ENCODE data around the gene IQSEC3. TPM values are rescaled to one million over a fixed set of nuclear protein-coding genes. Genes with fewer than 3 reads are reported as not detected.

The IQSEC3 gene
- total and polyA plus RNA-seq, 10 of the 15 experiments (the other 5 are each of a cell fraction or from before 2014, with no cell fraction given): not detected

DNA sequence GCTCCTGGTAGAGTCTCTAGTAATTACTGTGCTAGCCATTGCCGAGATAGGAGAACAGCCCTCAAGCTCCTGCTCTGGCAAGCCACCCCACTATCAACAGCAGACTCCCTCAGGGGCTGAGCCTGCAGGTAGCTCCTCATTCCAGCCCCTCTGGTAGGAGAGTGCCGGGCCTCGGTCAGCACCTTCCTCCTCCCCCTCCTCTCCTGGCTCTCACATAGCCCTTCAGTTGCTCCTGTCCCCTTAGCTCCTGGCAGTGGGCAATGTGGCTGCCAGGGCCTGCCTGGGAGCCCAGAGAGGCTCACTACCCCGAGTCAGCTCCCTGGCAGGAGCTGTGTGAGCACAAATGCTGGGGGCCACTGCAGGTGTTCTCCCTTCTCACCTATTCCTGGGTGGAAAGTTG, 52.0 kb downstream of the IQSEC3 start:
- H3K36me3 ChIP-seq (ENCODE audit: control insufficient read depth in 2 of 2, insufficient read depth in 2 of 2, low read length in 1 of 2): no peaks in the 10 kb centered on the region
- ChIA-PET POLR2A (no interaction called here), SMC1A (ENCODE audit: uncharacterized antibody, unreplicated experiment) (interaction anchor here (0.6 kb wide), 1 partner anchor 9 kb away, joined by 3 read pairs; no protein-coding TSS in a partner anchor), CTCF (interaction anchor here (1.2 kb wide), 1 partner anchor 13 kb away, joined by 3 read pairs; no protein-coding TSS in a partner anchor), RAD21 (ENCODE audit: unreplicated experiment) (no interaction called here)
- no peak overlapping the region for H3K4me3 ChIP-seq
- 9% methylated on average over 4 of the region's 4 CpGs for WGBS (ENCODE audit: insufficient coverage, insufficient replicate concordance, low lambda C conversion rate, missing lambda C conversion rate)
- H3K79me2 ChIP-seq (ENCODE audit: control insufficient read depth, insufficient read depth, low read length): no peaks in the 10 kb centered on the region
- TF ChIP-seq TCF7 (IDR thresholded peaks at IDR 0.05; ENCODE audit: borderline replicate concordance) (no peak), BCL11A (IDR thresholded peaks at IDR 0.05; ENCODE audit: low read depth, low read length) (no peak), TCF3 (IDR thresholded peaks at IDR 0.05; ENCODE audit: borderline replicate concordance, insufficient read depth, low read depth, low read length) (no peak), JUNB (IDR thresholded peaks at IDR 0.05) (no peak), GABPA (IDR thresholded peaks at IDR 0.05; ENCODE audit: low read depth) (no peak), SP1 (IDR thresholded peaks at IDR 0.05; ENCODE audit: low read depth, low read length) (no peak), BHLHE40 (IDR thresholded peaks at IDR 0.05; ENCODE audit: borderline replicate concordance in 1 of 2, low read depth in 2 of 2, low read length in 1 of 2) (no peak), SPI1 (IDR thresholded peaks at IDR 0.05; ENCODE audit: borderline replicate concordance, insufficient read depth, low read depth, low read length) (no peak), YY1 (IDR thresholded peaks at IDR 0.05; ENCODE audit: low read depth, low read length) (no peak), CHD1 (IDR thresholded peaks at IDR 0.05; ENCODE audit: low read depth, low read length) (no peak), EZH2 (IDR thresholded peaks at IDR 0.05; ENCODE audit: borderline replicate concordance, control insufficient read depth, low read depth, low read length) (no peak), ETV6 (conservative IDR thresholded peaks at IDR 0.05 in 1 of 2, IDR thresholded peaks at IDR 0.05 in 1 of 2; ENCODE audit: borderline replicate concordance in 1 of 2, low read depth in 1 of 2) (no peak), NRF1 (conservative IDR thresholded peaks at IDR 0.05; ENCODE audit: low read depth, low read length) (no peak), ZNF24 (IDR thresholded peaks at IDR 0.05) (no peak), SMC3 (IDR thresholded peaks at IDR 0.05; ENCODE audit: borderline replicate concordance, low read length) (no peak)
- TF ChIP-seq, protein P1, sequence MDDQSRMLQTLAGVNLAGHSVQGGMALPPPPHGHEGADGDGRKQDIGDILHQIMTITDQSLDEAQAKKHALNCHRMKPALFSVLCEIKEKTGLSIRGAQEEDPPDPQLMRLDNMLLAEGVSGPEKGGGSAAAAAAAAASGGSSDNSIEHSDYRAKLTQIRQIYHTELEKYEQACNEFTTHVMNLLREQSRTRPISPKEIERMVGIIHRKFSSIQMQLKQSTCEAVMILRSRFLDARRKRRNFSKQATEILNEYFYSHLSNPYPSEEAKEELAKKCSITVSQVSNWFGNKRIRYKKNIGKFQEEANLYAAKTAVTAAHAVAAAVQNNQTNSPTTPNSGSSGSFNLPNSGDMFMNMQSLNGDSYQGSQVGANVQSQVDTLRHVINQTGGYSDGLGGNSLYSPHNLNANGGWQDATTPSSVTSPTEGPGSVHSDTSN (IDR thresholded peaks at IDR 0.05; ENCODE audit: insufficient replicate concordance, low read depth, low read length): no peak
- TF ChIP-seq, protein P2, sequence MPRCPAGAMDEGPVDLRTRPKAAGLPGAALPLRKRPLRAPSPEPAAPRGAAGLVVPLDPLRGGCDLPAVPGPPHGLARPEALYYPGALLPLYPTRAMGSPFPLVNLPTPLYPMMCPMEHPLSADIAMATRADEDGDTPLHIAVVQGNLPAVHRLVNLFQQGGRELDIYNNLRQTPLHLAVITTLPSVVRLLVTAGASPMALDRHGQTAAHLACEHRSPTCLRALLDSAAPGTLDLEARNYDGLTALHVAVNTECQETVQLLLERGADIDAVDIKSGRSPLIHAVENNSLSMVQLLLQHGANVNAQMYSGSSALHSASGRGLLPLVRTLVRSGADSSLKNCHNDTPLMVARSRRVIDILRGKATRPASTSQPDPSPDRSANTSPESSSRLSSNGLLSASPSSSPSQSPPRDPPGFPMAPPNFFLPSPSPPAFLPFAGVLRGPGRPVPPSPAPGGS (IDR thresholded peaks at IDR 0.05; ENCODE audit: borderline replicate concordance, insufficient read depth, low read depth, low read length, poor library complexity, severe bottlenecking): no peak
- TF ChIP-seq, protein P3, sequence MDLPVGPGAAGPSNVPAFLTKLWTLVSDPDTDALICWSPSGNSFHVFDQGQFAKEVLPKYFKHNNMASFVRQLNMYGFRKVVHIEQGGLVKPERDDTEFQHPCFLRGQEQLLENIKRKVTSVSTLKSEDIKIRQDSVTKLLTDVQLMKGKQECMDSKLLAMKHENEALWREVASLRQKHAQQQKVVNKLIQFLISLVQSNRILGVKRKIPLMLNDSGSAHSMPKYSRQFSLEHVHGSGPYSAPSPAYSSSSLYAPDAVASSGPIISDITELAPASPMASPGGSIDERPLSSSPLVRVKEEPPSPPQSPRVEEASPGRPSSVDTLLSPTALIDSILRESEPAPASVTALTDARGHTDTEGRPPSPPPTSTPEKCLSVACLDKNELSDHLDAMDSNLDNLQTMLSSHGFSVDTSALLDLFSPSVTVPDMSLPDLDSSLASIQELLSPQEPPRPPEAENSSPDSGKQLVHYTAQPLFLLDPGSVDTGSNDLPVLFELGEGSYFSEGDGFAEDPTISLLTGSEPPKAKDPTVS (IDR thresholded peaks at IDR 0.05; ENCODE audit: low read depth, low read length): no peak
- no peak overlapping the region for H3K27ac ChIP-seq (ENCODE audit: control insufficient read depth, insufficient read depth)
- no peak overlapping the region for H2AFZ ChIP-seq (ENCODE audit: control insufficient read depth, low read depth, low read length)
- BruUV-seq (replicated peaks): no TSS peak
- H3K27me3 ChIP-seq (replicated peaks in 1 of 2; ENCODE audit: control insufficient read depth in 2 of 2, insufficient read depth in 2 of 2, low read length in 1 of 2): 0 out of 4 replicates have a peak, but pooled peaks cover 0 to 2% of the 10 kb centered on the region in 2 experiments
- H3K9ac ChIP-seq (ENCODE audit: control insufficient read depth, insufficient read depth, low read length): no peak overlapping the region
- FAIRE-seq (no peak), DNase-seq (ENCODE audit: low read depth, low spot score) (no peak), ATAC-seq (no peak)
- no peaks in the 10 kb centered on the region for H4K20me1 ChIP-seq (ENCODE audit: control insufficient read depth, insufficient read depth)
- in situ Hi-C loops (cut with MboI): no loop called here
- intact Hi-C loops (cut with micrococcal nuclease; ENCODE audit: unreplicated experiment): no loop called here
- H3K4me1 ChIP-seq (ENCODE audit: control insufficient read depth, insufficient read depth, low read length): no peaks in the 10 kb centered on the region
- H3K9me3 ChIP-seq (replicated peaks; ENCODE audit: control insufficient read depth, insufficient read depth, low read length): no peaks in the 10 kb centered on the region
- H3K4me2 ChIP-seq (ENCODE audit: control insufficient read depth, insufficient read depth): no peak overlapping the region
